CD14-positive monocyte (primary cell): Measurements from ENCODE around the gene FAM76A. TPM values are rescaled to one million over a fixed set of nuclear protein-coding genes. Genes with fewer than 3 reads are reported as not detected.
"Not testable (repeated sequence)": the region's sequence is repeated elsewhere in the genome, so short reads cannot be mapped to it uniquely, and the experiment has no call there.

ENCODE experiments used
- DNase-seq, 3 donors: peaks; one replicate each; pipeline ENCODE4 v3.0.0-alpha.2; 2011 to 2022
- H2AFZ ChIP-seq: 2 replicates; pipeline ENCODE4 v1.6.0; 2012; ENCODE audit warnings: mild to moderate bottlenecking, low read depth, low read length, inconsistent platforms; ENCODE audit not compliant: insufficient read depth, poor library complexity, severe bottlenecking
- H3K27ac ChIP-seq, 2 donors: 1 replicate in 1 of 2; 2 replicates in 1 of 2; pipeline ENCODE4 v1.5.1; 2012 to 2013; ENCODE audit warnings: low read length in 2 of 2, control low read depth in 1 of 2, inconsistent platforms in 1 of 2, low read depth in 1 of 2, mild to moderate bottlenecking in 1 of 2
- H3K27me3 ChIP-seq, 2 donors: one replicate each; pipeline versions ENCODE4 v1.6.0 to v1.6.1; 2011 to 2013; ENCODE audit warnings: low read length in 2 of 2; ENCODE audit not compliant: control insufficient read depth in 2 of 2, insufficient read depth in 2 of 2
- H3K36me3 ChIP-seq, 2 donors: replicated peaks in 1 of 2; 1 replicate in 1 of 2; 2 replicates in 1 of 2; pipeline versions ENCODE4 v1.5.1 to v1.6.1; 2012 to 2013; ENCODE audit warnings: low read length in 2 of 2, control low read depth in 1 of 2, inconsistent platforms in 1 of 2, mild to moderate bottlenecking in 1 of 2; ENCODE audit not compliant: insufficient read depth in 2 of 2, control insufficient read depth in 1 of 2
- H3K4me1 ChIP-seq, 2 donors: 1 replicate in 1 of 2; 2 replicates in 1 of 2; pipeline versions ENCODE4 v1.5.1 to v1.6.1; 2012 to 2013; ENCODE audit warnings: low read length in 2 of 2, control low read depth in 1 of 2, inconsistent platforms in 1 of 2, mild to moderate bottlenecking in 1 of 2, moderate library complexity in 1 of 2; ENCODE audit not compliant: insufficient read depth in 2 of 2, control insufficient read depth in 1 of 2
- H3K4me2 ChIP-seq: replicated peaks from 2 replicates; pipeline ENCODE3; 2012; ENCODE audit warnings: low read length, moderate library complexity, mild to moderate bottlenecking; ENCODE audit not compliant: poor library complexity, severe bottlenecking; ENCODE audit errors: extremely low read depth
- H3K4me3 ChIP-seq, 3 experiments: fragments of 200-600 bp in 1 of 3; sonication (generic) in 1 of 3; replicated peaks in 1 of 3; 1 replicate in 2 of 3; 2 replicates in 1 of 3; pipeline ENCODE4 v1.5.1; 2011 to 2013; ENCODE audit warnings: low read length in 3 of 3, mild to moderate bottlenecking in 3 of 3, control low read depth in 2 of 3, low read depth in 2 of 3, inconsistent platforms in 1 of 3, moderate library complexity in 1 of 3
- H3K79me2 ChIP-seq: 2 replicates; pipeline ENCODE4 v1.6.0; 2012; ENCODE audit warnings: mild to moderate bottlenecking, control low read depth, inconsistent platforms, low read length, moderate library complexity; ENCODE audit not compliant: insufficient read depth
- H3K9ac ChIP-seq: 2 replicates; pipeline ENCODE4 v1.6.0; 2017; ENCODE audit warnings: low read length, mild to moderate bottlenecking; ENCODE audit not compliant: insufficient read depth, poor library complexity, severe bottlenecking
- H3K9me3 ChIP-seq, 2 donors: replicated peaks in 1 of 2; 1 replicate in 1 of 2; 2 replicates in 1 of 2; pipeline versions ENCODE4 v1.5.1 to v1.6.1; 2012 to 2013; ENCODE audit warnings: low read length in 2 of 2, control low read depth in 1 of 2; ENCODE audit not compliant: control insufficient read depth in 1 of 2, insufficient read depth in 1 of 2
- H4K20me1 ChIP-seq: 2 replicates; pipeline ENCODE4 v1.6.0; 2012; ENCODE audit warnings: mild to moderate bottlenecking, low read length, control low read depth, moderate library complexity; ENCODE audit not compliant: insufficient read depth
- H3K27ac Mint-ChIP-seq, 7 donors: one replicate each; pipeline ENCODE4 v1.8.0; 2020; ENCODE audit warnings: mild to moderate bottlenecking in 7 of 7, mixed read lengths in 7 of 7, moderate library complexity in 6 of 7, inconsistent platforms in 2 of 7
- H3K27me3 Mint-ChIP-seq, 3 donors: one replicate each; pipeline ENCODE4 v1.8.0; 2021 to 2022; ENCODE audit warnings: low read depth in 3 of 3, mild to moderate bottlenecking in 3 of 3, mixed read lengths in 3 of 3, moderate library complexity in 3 of 3, inconsistent platforms in 1 of 3
- H3K36me3 Mint-ChIP-seq, 2 donors: one replicate each; pipeline ENCODE4 v1.8.0; 2020; ENCODE audit warnings: mixed read lengths in 2 of 2, inconsistent platforms in 1 of 2, mild to moderate bottlenecking in 1 of 2
- H3K4me1 Mint-ChIP-seq: one replicate; pipeline ENCODE4 v1.8.0; 2020; ENCODE audit warnings: mild to moderate bottlenecking, mixed read lengths
- H3K4me3 Mint-ChIP-seq, 2 donors: one replicate each; pipeline ENCODE4 v1.8.0; 2020; ENCODE audit warnings: mild to moderate bottlenecking in 2 of 2, mixed read lengths in 2 of 2, moderate library complexity in 1 of 2
- H3K9me3 Mint-ChIP-seq, 7 donors: one replicate each; pipeline ENCODE4 v1.8.0; 2020 to 2022; ENCODE audit warnings: mixed read lengths in 7 of 7, mild to moderate bottlenecking in 6 of 7, moderate library complexity in 6 of 7, inconsistent platforms in 2 of 7
- CTCF ChIP-seq: fragments of 200-600 bp; IDR thresholded peaks from one replicate; pipeline ENCODE4 v1.8.0; 2022; ENCODE audit warnings: antibody characterized with exemption, mild to moderate bottlenecking
- WGBS: methylation state at CpG from one replicate; pipeline ENCODE4 v1.1.5; 2013; ENCODE audit warnings: missing lambda C conversion rate; ENCODE audit not compliant: insufficient coverage; 5-methylcytosine and 5-hydroxymethylcytosine counted together
- intact Hi-C, 2 donors: fragments of 100-400 bp; cut with micrococcal nuclease; formaldehyde crosslinking; loops; one replicate each; pipeline versions ENCODE4 v1.15.0 to v1.15.1; 2023
- polyA plus RNA-seq, 3 donors: library from polyadenylated mRNA; depleted of rRNA in 1 of 3; unstranded in 2 of 3; stranded (reverse) in 1 of 3; fragments of 300-500 nt in 2 of 3; fragments of >200 nt in 1 of 3; fragmentation: Illumina TruSeq in 2 of 3; gene quantifications; 1 replicate in 2 of 3; 2 replicates in 1 of 3; pipeline ENCODE4 v1.2.3, GENCODE V29; 2012 to 2021

Gene FAM76A
- polyA plus RNA-seq, 3 donors, result 9.1 to 10.9 (median 10.3) TPM

- peaks cover 2 to 6% (median 3%) of the 10 kb centered on the region in 3 donors for H3K27me3 Mint-ChIP-seq
- Histone ChIP-seq H3K36me3 (no peaks in the 10 kb centered on the region), H3K27me3 (no peaks in the 10 kb centered on the region), H3K4me2 (no peak overlapping the region), H3K9me3 (no peaks in the 10 kb centered on the region), H3K79me2 (no peaks in the 10 kb centered on the region), H2AFZ (no peak overlapping the region), H4K20me1 (no peaks in the 10 kb centered on the region), H3K27ac (no peak overlapping the region), H3K9ac (no peak overlapping the region), H3K4me3 (no peak overlapping the region), H3K4me1 (no peaks in the 10 kb centered on the region)
- H3K27ac Mint-ChIP-seq, result no peak overlapping the region
- 84% methylated on average over 2 of the region's 4 CpGs for WGBS
- H3K9me3 Mint-ChIP-seq, result peaks cover 0 to 2% (median 0%) of the 10 kb centered on the region in 7 donors
- intact Hi-C loops, result loop anchor here in 1 of 2 donors (10.0 kb wide), 1 partner anchor 145 kb away; no protein-coding TSS in a partner anchor
- H3K4me1 Mint-ChIP-seq, result peaks cover 3% of the 10 kb centered on the region
- no peak for TF ChIP-seq CTCF
- DNase-seq, result no peak
- no peaks in the 10 kb centered on the region for H3K36me3 Mint-ChIP-seq
- H3K4me3 Mint-ChIP-seq, result no peak overlapping the region
Observed at GRCh38 chr1:27689423-27690173, 36.2 kb upstream of the FAM76A start.

GRCh38 chr1:27690183-27690582 is 35.6 kb upstream of the FAM76A start:
- no peaks in the 10 kb centered on the region for H3K36me3 ChIP-seq
- intact Hi-C loops, result loop anchor here in 1 of 2 donors (10.0 kb wide), 1 partner anchor 145 kb away; no protein-coding TSS in a partner anchor
- Mint-ChIP-seq H3K27ac (no peak overlapping the region), H3K36me3 (no peaks in the 10 kb centered on the region), H3K9me3 (peaks cover 0 to 2% (median 0%) of the 10 kb centered on the region in 7 donors), H3K4me3 (no peak overlapping the region), H3K27me3 (peaks cover 2 to 6% (median 3%) of the 10 kb centered on the region in 3 donors), H3K4me1 (peaks cover 3% of the 10 kb centered on the region)
- no peaks in the 10 kb centered on the region for H4K20me1 ChIP-seq
- 100% methylated on average over 1 of the region's 2 CpGs for WGBS
- H3K4me1 ChIP-seq, result no peaks in the 10 kb centered on the region
- DNase-seq, result peak in 1 of 3 donors; percentile 50
- no peaks in the 10 kb centered on the region for H3K27me3 ChIP-seq
- H2AFZ ChIP-seq, result no peak overlapping the region
- H3K4me2 ChIP-seq, result no peak overlapping the region
- H3K27ac ChIP-seq, result no peak overlapping the region
- H3K9me3 ChIP-seq, result no peaks in the 10 kb centered on the region
- H3K79me2 ChIP-seq, result no peaks in the 10 kb centered on the region
- H3K9ac ChIP-seq, result no peak overlapping the region
- TF ChIP-seq CTCF, result no peak
- no peak overlapping the region for H3K4me3 ChIP-seq

GRCh38 chr1:27696835-27697234 is 28.9 kb upstream of the FAM76A start:
- not testable (repeated sequence) for H3K4me3 ChIP-seq, H3K4me1 ChIP-seq, H3K27me3 Mint-ChIP-seq, H4K20me1 ChIP-seq, H3K27me3 ChIP-seq, H2AFZ ChIP-seq, H3K9ac ChIP-seq, H3K9me3 ChIP-seq, H3K27ac Mint-ChIP-seq, H3K4me1 Mint-ChIP-seq, H3K79me2 ChIP-seq, H3K4me3 Mint-ChIP-seq, H3K4me2 ChIP-seq, H3K36me3 Mint-ChIP-seq, DNase-seq, H3K36me3 ChIP-seq, H3K27ac ChIP-seq
- intact Hi-C loops, result loop anchor here in 1 of 2 donors (10.0 kb wide), 1 partner anchor 152 kb away; no protein-coding TSS in a partner anchor
- WGBS, result 0% methylated on average over 1 of the region's 9 CpGs
- peaks cover under 1 to 10% (median 4%) of the 10 kb centered on the region in 7 donors for H3K9me3 Mint-ChIP-seq
